ENCODE measurements around the gene TSC22D1.

TSC22D1 gene

GRCh38 chr13:44409595-44409994 is 166.5 kb downstream of the TSC22D1 start:
- Mint-ChIP-seq H3K36me3 (no peaks in the 10 kb centered on the region), H3K27me3 (no peaks in the 10 kb centered on the region), H3K4me3 (no peak overlapping the region), H3K9me3 (ENCODE audit: low read depth) (no peaks in the 10 kb centered on the region), H3K4me1 (ENCODE audit: low read depth) (peaks cover 3% of the 10 kb centered on the region), H3K27ac (no peak overlapping the region)

GRCh38 chr13:44407891-44408290 is 168.2 kb downstream of the TSC22D1 start:
- Mint-ChIP-seq H3K27ac (no peak overlapping the region), H3K36me3 (no peaks in the 10 kb centered on the region), H3K4me1 (ENCODE audit: low read depth) (peaks cover 3% of the 10 kb centered on the region), H3K4me3 (no peak overlapping the region), H3K9me3 (ENCODE audit: low read depth) (no peaks in the 10 kb centered on the region), H3K27me3 (peaks cover 3% of the 10 kb centered on the region)

GRCh38 chr13:44407379-44407778 is 168.8 kb downstream of the TSC22D1 start:
- H3K9me3 Mint-ChIP-seq (ENCODE audit: low read depth) = no peaks in the 10 kb centered on the region
- no peak overlapping the region for H3K4me3 Mint-ChIP-seq
- peaks cover 3% of the 10 kb centered on the region for H3K4me1 Mint-ChIP-seq (ENCODE audit: low read depth)
- peaks cover 3% of the 10 kb centered on the region for H3K27me3 Mint-ChIP-seq
- no peak overlapping the region for H3K27ac Mint-ChIP-seq
- no peaks in the 10 kb centered on the region for H3K36me3 Mint-ChIP-seq

GRCh38 chr13:44406617-44407016 is 169.5 kb downstream of the TSC22D1 start:
- H3K27me3 Mint-ChIP-seq = peaks cover 3% of the 10 kb centered on the region

GRCh38 chr13:44404261-44405132 is 171.6 kb downstream of the TSC22D1 start:
- no peaks in the 10 kb centered on the region for H3K4me1 Mint-ChIP-seq (ENCODE audit: low read depth)
- no peak overlapping the region for H3K4me3 Mint-ChIP-seq
- peaks cover 3% of the 10 kb centered on the region for H3K27me3 Mint-ChIP-seq
- no peaks in the 10 kb centered on the region for H3K9me3 Mint-ChIP-seq (ENCODE audit: low read depth)
- H3K27ac Mint-ChIP-seq = no peak overlapping the region
- H3K36me3 Mint-ChIP-seq = no peaks in the 10 kb centered on the region

More at GRCh38 chr13:44406617-44407016, 169.5 kb downstream of the TSC22D1 start:
- Mint-ChIP-seq H3K4me3 (no peak overlapping the region), H3K27ac (no peak overlapping the region), H3K4me1 (ENCODE audit: low read depth) (no peaks in the 10 kb centered on the region), H3K36me3 (no peaks in the 10 kb centered on the region), H3K9me3 (ENCODE audit: low read depth) (no peaks in the 10 kb centered on the region)

GRCh38 chr13:44403461-44404056 is 172.6 kb downstream of the TSC22D1 start:
- Mint-ChIP-seq H3K36me3 (no peaks in the 10 kb centered on the region), H3K27me3 (peaks cover 6% of the 10 kb centered on the region), H3K27ac (no peak overlapping the region), H3K4me3 (no peak overlapping the region), H3K4me1 (ENCODE audit: low read depth) (no peaks in the 10 kb centered on the region), H3K9me3 (ENCODE audit: low read depth) (no peaks in the 10 kb centered on the region)

- no peaks in the 10 kb centered on the region for H3K9me3 Mint-ChIP-seq (ENCODE audit: low read depth)
- peaks cover 6% of the 10 kb centered on the region for H3K27me3 Mint-ChIP-seq
- H3K36me3 Mint-ChIP-seq = no peaks in the 10 kb centered on the region
- H3K27ac Mint-ChIP-seq = no peak overlapping the region
- no peak overlapping the region for H3K4me3 Mint-ChIP-seq
- H3K4me1 Mint-ChIP-seq (ENCODE audit: low read depth) = no peaks in the 10 kb centered on the region
These were observed 173.2 kb downstream of the TSC22D1 start for GRCh38 chr13:44402899-44403445.

- no peak overlapping the region for H3K4me3 Mint-ChIP-seq
- H3K4me1 Mint-ChIP-seq (ENCODE audit: low read depth) = no peaks in the 10 kb centered on the region
- H3K27ac Mint-ChIP-seq = no peak overlapping the region
- H3K27me3 Mint-ChIP-seq = peaks cover 6% of the 10 kb centered on the region
- H3K9me3 Mint-ChIP-seq (ENCODE audit: low read depth) = no peaks in the 10 kb centered on the region
- H3K36me3 Mint-ChIP-seq = no peaks in the 10 kb centered on the region
These were observed 174.6 kb downstream of the TSC22D1 start for GRCh38 chr13:44401577-44401976.

- Mint-ChIP-seq H3K27ac (no peak overlapping the region), H3K9me3 (ENCODE audit: low read depth) (no peaks in the 10 kb centered on the region), H3K4me1 (ENCODE audit: low read depth) (no peaks in the 10 kb centered on the region), H3K4me3 (no peak overlapping the region), H3K36me3 (no peaks in the 10 kb centered on the region), H3K27me3 (peaks cover 6% of the 10 kb centered on the region)
These were observed 175.4 kb downstream of the TSC22D1 start for GRCh38 chr13:44400736-44401135.

- Mint-ChIP-seq H3K36me3 (no peaks in the 10 kb centered on the region), H3K9me3 (ENCODE audit: low read depth) (no peaks in the 10 kb centered on the region), H3K27me3 (peaks cover 6% of the 10 kb centered on the region), H3K27ac (no peak overlapping the region), H3K4me3 (no peak overlapping the region), H3K4me1 (ENCODE audit: low read depth) (no peaks in the 10 kb centered on the region)
These were observed 177.1 kb downstream of the TSC22D1 start for GRCh38 chr13:44399074-44399473.

GRCh38 chr13:44398606-44399005 is 177.5 kb downstream of the TSC22D1 start:
- no peak overlapping the region for H3K27ac Mint-ChIP-seq
- no peaks in the 10 kb centered on the region for H3K9me3 Mint-ChIP-seq (ENCODE audit: low read depth)
- H3K36me3 Mint-ChIP-seq = no peaks in the 10 kb centered on the region
- no peaks in the 10 kb centered on the region for H3K4me1 Mint-ChIP-seq (ENCODE audit: low read depth)
- peaks cover 4% of the 10 kb centered on the region for H3K27me3 Mint-ChIP-seq
- no peak overlapping the region for H3K4me3 Mint-ChIP-seq

GRCh38 chr13:44397766-44398223 is 178.3 kb downstream of the TSC22D1 start:
- no peaks in the 10 kb centered on the region for H3K36me3 Mint-ChIP-seq
- H3K27ac Mint-ChIP-seq = no peak overlapping the region
- peaks cover 2% of the 10 kb centered on the region for H3K4me1 Mint-ChIP-seq (ENCODE audit: low read depth)
- no peaks in the 10 kb centered on the region for H3K9me3 Mint-ChIP-seq (ENCODE audit: low read depth)
- H3K27me3 Mint-ChIP-seq = peaks cover 3% of the 10 kb centered on the region
- H3K4me3 Mint-ChIP-seq = no peak overlapping the region

GRCh38 chr13:44396701-44397580 is 179.2 kb downstream of the TSC22D1 start:
- no peaks in the 10 kb centered on the region for H3K9me3 Mint-ChIP-seq (ENCODE audit: low read depth)
- H3K4me3 Mint-ChIP-seq = no peak overlapping the region

GRCh38 chr13:44395976-44396694 is 180.0 kb downstream of the TSC22D1 start:
- Mint-ChIP-seq H3K4me1 (ENCODE audit: low read depth) (peaks cover 2% of the 10 kb centered on the region), H3K36me3 (no peaks in the 10 kb centered on the region), H3K4me3 (no peak overlapping the region), H3K9me3 (ENCODE audit: low read depth) (no peaks in the 10 kb centered on the region), H3K27me3 (peaks cover 3% of the 10 kb centered on the region), H3K27ac (no peak overlapping the region)

More at GRCh38 chr13:44396701-44397580, 179.2 kb downstream of the TSC22D1 start:
- H3K27ac Mint-ChIP-seq = no peak overlapping the region
- peaks cover 2% of the 10 kb centered on the region for H3K4me1 Mint-ChIP-seq (ENCODE audit: low read depth)
- H3K27me3 Mint-ChIP-seq = peaks cover 3% of the 10 kb centered on the region
- no peaks in the 10 kb centered on the region for H3K36me3 Mint-ChIP-seq

Data from activated naive CD8-positive, alpha-beta T cell (primary cell).